Fibroblast of lung (primary cell): Measurements from ENCODE around the gene DCP1A. TPM values are rescaled to one million over a fixed set of nuclear protein-coding genes. Genes with fewer than 3 reads are reported as not detected.

Experiments
- DNase-seq, 2 donors: peaks; one replicate each; pipeline versions ENCODE4 v3.0.0 to v3.0.0-alpha.2; 2010; ENCODE audit warnings: low read depth in 2 of 2
- H2AFZ ChIP-seq: 2 replicates; pipeline ENCODE4 v1.5.1; 2012; ENCODE audit warnings: low read length, control low read depth, inconsistent platforms
- H3K27ac ChIP-seq: 2 replicates; pipeline ENCODE4 v1.5.1; 2011; ENCODE audit warnings: low read length, control low read depth; ENCODE audit not compliant: insufficient read depth
- H3K27me3 ChIP-seq: 2 replicates; pipeline ENCODE4 v1.5.1; 2011; ENCODE audit warnings: mild to moderate bottlenecking, low read length; ENCODE audit not compliant: control insufficient read depth, insufficient read depth
- H3K36me3 ChIP-seq: 2 replicates; pipeline ENCODE4 v1.5.1; 2011; ENCODE audit warnings: low read length; ENCODE audit not compliant: control insufficient read depth, insufficient read depth
- H3K4me1 ChIP-seq: 2 replicates; pipeline ENCODE4 v1.5.1; 2011; ENCODE audit warnings: low read length; ENCODE audit not compliant: control insufficient read depth, insufficient read depth; ENCODE audit errors: extremely low read depth
- H3K4me2 ChIP-seq: 2 replicates; pipeline ENCODE4 v1.5.1; 2011; ENCODE audit warnings: low read length, control low read depth; ENCODE audit not compliant: insufficient read depth; ENCODE audit errors: extremely low read depth
- H3K4me3 ChIP-seq, 4 experiments: fragments of 200-600 bp in 1 of 4; sonication (generic) in 1 of 4; replicated peaks in 1 of 4; 2 replicates each; pipeline ENCODE4 v1.5.1; 2011 to 2016; ENCODE audit warnings: low read length in 4 of 4, low read depth in 3 of 4, mild to moderate bottlenecking in 3 of 4, control low read depth in 2 of 4, inconsistent platforms in 1 of 4, mixed read lengths in 1 of 4; ENCODE audit not compliant: insufficient read depth in 1 of 4; ENCODE audit errors: control extremely low read depth in 1 of 4
- H3K79me2 ChIP-seq: 2 replicates; pipeline ENCODE4 v1.5.1; 2012; ENCODE audit warnings: mild to moderate bottlenecking, low read length, inconsistent platforms; ENCODE audit not compliant: control insufficient read depth, insufficient read depth
- H3K9ac ChIP-seq: 2 replicates; pipeline ENCODE4 v1.5.1; 2011; ENCODE audit warnings: mild to moderate bottlenecking, low read length, control low read depth; ENCODE audit not compliant: insufficient read depth
- H3K9me3 ChIP-seq: 2 replicates; pipeline ENCODE4 v1.5.1; 2012; ENCODE audit warnings: low read depth, low read length; ENCODE audit not compliant: control insufficient read depth, insufficient read depth
- H4K20me1 ChIP-seq: 2 replicates; pipeline ENCODE4 v1.5.1; 2011; ENCODE audit warnings: low read length; ENCODE audit not compliant: control insufficient read depth, insufficient read depth; ENCODE audit errors: extremely low read depth
- CTCF ChIP-seq, 2 donors: IDR thresholded peaks in 1 of 2; conservative IDR thresholded peaks in 1 of 2; 1 replicate in 1 of 2; 2 replicates in 1 of 2; pipeline ENCODE4 v1.5.1; 2011 to 2012; ENCODE audit warnings: low read length in 2 of 2, control low read depth in 1 of 2, inconsistent platforms in 1 of 2, low read depth in 1 of 2, mild to moderate bottlenecking in 1 of 2
- EZH2 ChIP-seq: IDR thresholded peaks from 2 replicates; pipeline ENCODE4 v1.5.1; 2012; ENCODE audit warnings: low read length, control low read depth, mild to moderate bottlenecking; ENCODE audit errors: missing control alignments
- polyA plus RNA-seq, 2 donors: library from polyadenylated mRNA; depleted of rRNA in 1 of 2; stranded (reverse) in 1 of 2; unstranded in 1 of 2; fragments of >200 nt; gene quantifications; 2 replicates each; pipeline ENCODE4 v1.2.1, GENCODE V29; 2011 to 2012; ENCODE audit warnings: missing spikeins in 1 of 2
- total RNA-seq: library from RNA; depleted of rRNA; stranded (reverse); fragments of >200 nt; gene quantifications from 2 replicates; pipeline ENCODE4 v1.2.1, GENCODE V29; 2014

DCP1A gene
- total and polyA plus RNA-seq, 2 donors (not counting 1 experiment from before 2014, with no cell fraction given): 17.2 to 24.2 TPM

GRCh38 chr3:53257465-53257864 lies 89.9 kb downstream of the DCP1A start:
- no peak overlapping the region for H3K4me3 ChIP-seq
- no peaks in the 10 kb centered on the region for H3K9me3 ChIP-seq
- no peak overlapping the region for H3K27ac ChIP-seq
- H3K27me3 ChIP-seq: no peaks in the 10 kb centered on the region
- no peak overlapping the region for H3K9ac ChIP-seq
- H3K4me1 ChIP-seq: peaks cover 8% of the 10 kb centered on the region
- no peak overlapping the region for H3K4me2 ChIP-seq
- peaks cover 6% of the 10 kb centered on the region for H4K20me1 ChIP-seq
- no peak overlapping the region for H2AFZ ChIP-seq
- TF ChIP-seq EZH2: no peak
- no peak for TF ChIP-seq CTCF (conservative IDR thresholded peaks at IDR 0.05 in 1 of 2, IDR thresholded peaks at IDR 0.05 in 1 of 2; ENCODE audit: low read depth in 1 of 2, low read length in 2 of 2)
- DNase-seq: no peak
- H3K79me2 ChIP-seq: peaks cover 33% of the 10 kb centered on the region
- H3K36me3 ChIP-seq: no peaks in the 10 kb centered on the region

GRCh38 chr3:53256704-53257055 lies 90.7 kb downstream of the DCP1A start:
- no peak overlapping the region for H3K4me3 ChIP-seq
- no peaks in the 10 kb centered on the region for H3K36me3 ChIP-seq
- DNase-seq: no peak
- no peaks in the 10 kb centered on the region for H3K9me3 ChIP-seq
- H4K20me1 ChIP-seq: peaks cover 6% of the 10 kb centered on the region
- H2AFZ ChIP-seq: no peak overlapping the region
- no peak overlapping the region for H3K27ac ChIP-seq
- H3K27me3 ChIP-seq: no peaks in the 10 kb centered on the region
- TF ChIP-seq EZH2 (no peak), CTCF (conservative IDR thresholded peaks at IDR 0.05 in 1 of 2, IDR thresholded peaks at IDR 0.05 in 1 of 2; ENCODE audit: low read depth in 1 of 2, low read length in 2 of 2) (no peak)
- peaks cover 10% of the 10 kb centered on the region for H3K4me1 ChIP-seq
- H3K9ac ChIP-seq: no peak overlapping the region
- H3K79me2 ChIP-seq: peaks cover 41% of the 10 kb centered on the region
- no peak overlapping the region for H3K4me2 ChIP-seq

- H3K79me2 ChIP-seq: peaks cover 48% of the 10 kb centered on the region
- peaks cover 3% of the 10 kb centered on the region for H3K36me3 ChIP-seq
- H2AFZ ChIP-seq: peak within 1 kb of the TSS; percentile 39
- no peaks in the 10 kb centered on the region for H3K27me3 ChIP-seq
- H3K4me3 ChIP-seq: peak within 1 kb of the TSS; percentile 95 to 97 (median 97)
- TF ChIP-seq EZH2 (no peak), CTCF (conservative IDR thresholded peaks at IDR 0.05 in 1 of 2, IDR thresholded peaks at IDR 0.05 in 1 of 2; ENCODE audit: low read depth in 1 of 2, low read length in 2 of 2) (no peak)
- H3K27ac ChIP-seq: peak within 1 kb of the TSS; percentile 69
- H3K4me2 ChIP-seq: peak within 1 kb of the TSS; percentile 97
- peak; percentile 86 to 89 for DNase-seq
- H3K9me3 ChIP-seq: no peaks in the 10 kb centered on the region
- H3K4me1 ChIP-seq: peaks cover 13% of the 10 kb centered on the region
- peak within 1 kb of the TSS; percentile 73 for H3K9ac ChIP-seq
- peaks cover 11% of the 10 kb centered on the region for H4K20me1 ChIP-seq
These were observed 91.3 kb downstream of the DCP1A start, which contains the start of gene TKT for GRCh38 chr3:53255775-53256703. TSS of gene TKT (minus strand) at chr3:53256022. CDS start at chr3:53255942, 80 bp downstream.
